ENCODE data around the gene GPR150. TPM values are rescaled to one million over a fixed set of nuclear protein-coding genes. Genes with fewer than 3 reads are reported as not detected.
"Not testable (repeated sequence)": the region's sequence is repeated elsewhere in the genome, so short reads cannot be mapped to it uniquely, and the experiment has no call there.

GPR150 gene
- total RNA-seq, 4 donors from 2014 or later: 0.95 to 4.1 TPM; not detected in 2

GRCh38 chr5:95641741-95642220 is 21.9 kb downstream of the GPR150 start:
- H3K4me1 ChIP-seq: no peaks in the 10 kb centered on the region
- no peak for DNase-seq

GRCh38 chr5:95643152-95643551 is 23.3 kb downstream of the GPR150 start:
- Histone ChIP-seq H3K9me3 (no peaks in the 10 kb centered on the region), H3K27me3 (no peaks in the 10 kb centered on the region), H3K27ac (no peak overlapping the region), H3K4me1 (peaks cover 0 to 9% (median 3%) of the 10 kb centered on the region in 4 donors), H3K36me3 (no peaks in the 10 kb centered on the region), H3K4me3 (no peak overlapping the region)
- DNase-seq: no peak
- TF ChIP-seq CTCF (IDR thresholded peaks at IDR 0.05) (no peak), POLR2A (IDR thresholded peaks at IDR 0.05) (no peak)

More at GRCh38 chr5:95641741-95642220, 21.9 kb downstream of the GPR150 start:
- peak overlapping the region in 2 of 4 donors; percentile 33 to 50 for H3K27ac ChIP-seq
- H3K27me3 ChIP-seq: no peaks in the 10 kb centered on the region
- no peaks in the 10 kb centered on the region for H3K36me3 ChIP-seq
- TF ChIP-seq POLR2A (IDR thresholded peaks at IDR 0.05): no peak
- TF ChIP-seq CTCF (IDR thresholded peaks at IDR 0.05): no peak
- no peaks in the 10 kb centered on the region for H3K9me3 ChIP-seq
- H3K4me3 ChIP-seq: no peak overlapping the region

GRCh38 chr5:95644351-95645042 is 24.6 kb downstream of the GPR150 start:
- Histone ChIP-seq H3K36me3 (no peaks in the 10 kb centered on the region), H3K4me1 (peaks cover 0 to 9% (median 3%) of the 10 kb centered on the region in 4 donors), H3K9me3 (no peaks in the 10 kb centered on the region), H3K4me3 (no peak overlapping the region), H3K27ac (peak overlapping the region in 3 of 4 donors; percentile 12 to 98 (median 38)), H3K27me3 (no peaks in the 10 kb centered on the region)
- DNase-seq: peak in 2 of 3 donors; percentile 46 to 83
- TF ChIP-seq CTCF (IDR thresholded peaks at IDR 0.05): peak; percentile 61 to 86 (median 76)
- no peak for TF ChIP-seq POLR2A (IDR thresholded peaks at IDR 0.05)

GRCh38 chr5:95646226-95646568 is 26.3 kb downstream of the GPR150 start:
- Histone ChIP-seq H3K4me3 (peak overlapping the region; percentile 39 to 53 (median 50)), H3K27ac (peak overlapping the region; percentile 85 to 98 (median 92))
- H3K27me3 ChIP-seq, H3K4me1 ChIP-seq, H3K9me3 ChIP-seq, H3K36me3 ChIP-seq, DNase-seq: not testable (repeated sequence)

GRCh38 chr5:95646569-95647431 is 26.9 kb downstream of the GPR150 start, which contains the start of gene RFESD:
TSS of gene RFESD (plus strand) at chr5:95646777. CDS start at chr5:95652272, 5,495 bp downstream.
- peak within 1 kb of the TSS; percentile 39 to 53 (median 50) for H3K4me3 ChIP-seq
- no peaks in the 10 kb centered on the region for H3K9me3 ChIP-seq
- peak; percentile 99 to 100 (median 100) for DNase-seq
- TF ChIP-seq POLR2A (IDR thresholded peaks at IDR 0.05) (peak; percentile 87 to 92), CTCF (IDR thresholded peaks at IDR 0.05) (peak in 4 of 6 experiments; percentile 18 to 40 (median 25))
- peaks cover 0 to 9% (median 3%) of the 10 kb centered on the region in 4 donors for H3K4me1 ChIP-seq
- peak within 1 kb of the TSS; percentile 85 to 98 (median 92) for H3K27ac ChIP-seq
- no peaks in the 10 kb centered on the region for H3K27me3 ChIP-seq
- H3K36me3 ChIP-seq: no peaks in the 10 kb centered on the region

All from Peyer's patch (tissue), 4 donors.